Esophagus (tissue), 2 donors: ENCODE data around the gene DNLZ. TPM values are rescaled to one million over a fixed set of nuclear protein-coding genes. Genes with fewer than 3 reads are reported as not detected.

Experiments
- H3K27ac ChIP-seq, 2 donors: one replicate each; pipeline ENCODE4 v1.5.1; 2013; ENCODE audit warnings: low read depth in 2 of 2, mild to moderate bottlenecking in 2 of 2, inconsistent platforms in 1 of 2, low read length in 1 of 2, moderate library complexity in 1 of 2
- H3K27me3 ChIP-seq, 2 donors: one replicate each; pipeline ENCODE4 v1.6.1; 2013; ENCODE audit warnings: low read length in 2 of 2, control low read depth in 1 of 2, mild to moderate bottlenecking in 1 of 2; ENCODE audit not compliant: insufficient read depth in 2 of 2, control insufficient read depth in 1 of 2
- H3K36me3 ChIP-seq, 2 donors: one replicate each; pipeline ENCODE4 v1.6.1; 2013; ENCODE audit warnings: low read length in 1 of 2; ENCODE audit not compliant: control insufficient read depth in 2 of 2, insufficient read depth in 2 of 2
- H3K4me1 ChIP-seq, 2 donors: one replicate each; pipeline ENCODE4 v1.6.1; 2013; ENCODE audit warnings: low read length in 1 of 2; ENCODE audit not compliant: control insufficient read depth in 2 of 2, insufficient read depth in 2 of 2
- H3K4me3 ChIP-seq, 2 donors: one replicate each; pipeline ENCODE4 v1.5.1; 2013; ENCODE audit warnings: low read length in 2 of 2, mild to moderate bottlenecking in 2 of 2, low read depth in 1 of 2, moderate library complexity in 1 of 2
- H3K9me3 ChIP-seq, 2 donors: one replicate each; pipeline ENCODE4 v1.6.1; 2013; ENCODE audit warnings: mild to moderate bottlenecking in 2 of 2, low read depth in 1 of 2, low read length in 1 of 2, moderate library complexity in 1 of 2; ENCODE audit not compliant: control insufficient read depth in 2 of 2, insufficient read depth in 1 of 2
- WGBS, 2 donors: extraction: QIAGEN DNeasy Blood & Tissue Kit; methylation state at CpG; one replicate each; pipeline ENCODE4 v1.1.7; 2013; 5-methylcytosine and 5-hydroxymethylcytosine counted together
- polyA plus RNA-seq, 2 donors: library from polyadenylated mRNA; stranded (reverse); fragments of 200-250 nt; gene quantifications; one replicate each; pipeline ENCODE4 v1.2.3, GENCODE V29; 2013
- donor health status: healthy with polysubstance abuse.
- donor health status: Bipolar disorder and iron deficiency.

DNLZ gene
- polyA plus RNA-seq, 2 donors, result 7.1 to 10.1 TPM

- Histone ChIP-seq H3K27ac (no peak overlapping the region), H3K27me3 (no peaks in the 10 kb centered on the region), H3K9me3 (peaks cover 3 to 13% of the 10 kb centered on the region in 2 donors), H3K4me1 (peaks cover 0 to 9% of the 10 kb centered on the region in 2 donors), H3K4me3 (no peak overlapping the region), H3K36me3 (no peaks in the 10 kb centered on the region)
- WGBS, 2 donors, result 39 to 41% methylated on average over 21 to 23 of the region's 23 CpGs
Measured at GRCh38 chr9:136311051-136312008, 52.2 kb downstream of the DNLZ start.

GRCh38 chr9:136310273-136311030 lies 53.1 kb downstream of the DNLZ start:
- peaks cover 3 to 11% of the 10 kb centered on the region in 2 donors for H3K9me3 ChIP-seq
- H3K27me3 ChIP-seq, result no peaks in the 10 kb centered on the region
- H3K4me3 ChIP-seq, result no peak overlapping the region
- H3K36me3 ChIP-seq, result no peaks in the 10 kb centered on the region
- no peak overlapping the region for H3K27ac ChIP-seq
- peaks cover 0 to 9% of the 10 kb centered on the region in 2 donors for H3K4me1 ChIP-seq
- 45 to 49% methylated on average over 28 of the region's 28 CpGs for WGBS, 2 donors

- no peaks in the 10 kb centered on the region for H3K27me3 ChIP-seq
Measured at GRCh38 chr9:136309806-136310220, 53.7 kb downstream of the DNLZ start.

More at GRCh38 chr9:136309806-136310220, 53.7 kb downstream of the DNLZ start:
- Histone ChIP-seq H3K27ac (no peak overlapping the region), H3K4me3 (no peak overlapping the region), H3K9me3 (peaks cover 0 to 5% of the 10 kb centered on the region in 2 donors), H3K4me1 (peaks cover 0 to 9% of the 10 kb centered on the region in 2 donors), H3K36me3 (no peaks in the 10 kb centered on the region)
- WGBS, 2 donors, result 87 to 90% methylated on average over 5 of the region's 5 CpGs

Other genes with a start within 250 kb of the DNLZ start
- 10 to 100 TPM; 13.6 to 25.7 TPM for gene TMEM250, start 244.9 kb downstream of the DNLZ start, polyA plus RNA-seq
- not detected for gene LHX3, start 158.6 kb downstream of the DNLZ start, polyA plus RNA-seq
- 1 to 10 TPM; 2.6 to 3.6 TPM for gene QSOX2, start 117.9 kb downstream of the DNLZ start, polyA plus RNA-seq
- not detected for gene CCDC187, start 59.6 kb downstream of the DNLZ start, polyA plus RNA-seq
- 1 to 10 TPM; 1.7 to 4.5 TPM for gene GPSM1, start 36.2 kb downstream of the DNLZ start, polyA plus RNA-seq
- gene CARD9, start 9.9 kb upstream of the DNLZ start, polyA plus RNA-seq, result 1 to 10 TPM; 1.1 to 1.8 TPM
- gene SNAPC4, start 36.4 kb upstream of the DNLZ start, polyA plus RNA-seq, result 1 to 10 TPM; 3.5 to 6.6 TPM
- gene ENTR1, start 46.9 kb upstream of the DNLZ start, polyA plus RNA-seq, result 10 to 100 TPM; 20.1 to 24.2 TPM
- gene PMPCA, start 46.9 kb upstream of the DNLZ start, polyA plus RNA-seq, result 10 to 100 TPM; 32.0 to 38.6 TPM
- 10 to 100 TPM in 1 of 2 donors, 1 to 10 TPM in 1; 6.2 to 10.5 TPM for gene INPP5E, start 76.1 kb upstream of the DNLZ start, polyA plus RNA-seq
- gene SEC16A, start 119.3 kb upstream of the DNLZ start, polyA plus RNA-seq, result 10 to 100 TPM; 24.3 to 32.9 TPM
- 10 to 100 TPM in 1 of 2 donors, 1 to 10 TPM in 1; 9.6 to 19.8 TPM for gene NOTCH1, start 182.3 kb upstream of the DNLZ start, polyA plus RNA-seq